GM12891 (cell line): ENCODE results near the gene STK17A.

ENCODE experiments used
- POLR2A ChIP-seq: IDR thresholded peaks from 2 replicates; pipeline ENCODE4 v1.6.1; 2011; ENCODE audit warnings: low read depth, low read length, control low read depth
- POLR2AphosphoS5 ChIP-seq: IDR thresholded peaks from 2 replicates; pipeline ENCODE4 v1.6.1; 2011; ENCODE audit warnings: low read depth, low read length, control low read depth

- TF ChIP-seq POLR2AphosphoS5 (0 out of 2 replicates have a peak, but pooled peaks have one; percentile 21), POLR2A (peak; percentile 24; the same call in 1 of the 2 replicates)
Measured at GRCh38 chr7:43637114-43637806, 54.4 kb downstream of the STK17A start.
